ENCODE results near the gene LENG8.

DNA sequence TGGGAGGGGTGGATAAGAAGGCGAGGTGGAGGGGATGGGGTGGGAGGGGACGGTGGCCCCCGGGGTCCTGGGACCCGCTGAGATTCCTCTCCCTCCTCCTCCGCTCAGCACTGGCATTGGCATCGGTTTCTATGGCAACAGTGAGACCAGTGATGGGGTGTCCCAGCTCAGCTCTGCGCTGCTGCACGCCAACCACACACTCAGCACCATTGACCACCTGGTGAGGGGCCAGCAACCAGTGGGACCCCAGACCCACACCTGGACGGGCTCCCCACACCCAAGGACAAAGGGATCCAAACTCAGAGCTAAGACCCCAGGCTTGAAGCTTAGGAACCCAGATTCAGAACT, 27.9 kb upstream of the LENG8 start:
- TF ChIP-seq, protein P1, sequence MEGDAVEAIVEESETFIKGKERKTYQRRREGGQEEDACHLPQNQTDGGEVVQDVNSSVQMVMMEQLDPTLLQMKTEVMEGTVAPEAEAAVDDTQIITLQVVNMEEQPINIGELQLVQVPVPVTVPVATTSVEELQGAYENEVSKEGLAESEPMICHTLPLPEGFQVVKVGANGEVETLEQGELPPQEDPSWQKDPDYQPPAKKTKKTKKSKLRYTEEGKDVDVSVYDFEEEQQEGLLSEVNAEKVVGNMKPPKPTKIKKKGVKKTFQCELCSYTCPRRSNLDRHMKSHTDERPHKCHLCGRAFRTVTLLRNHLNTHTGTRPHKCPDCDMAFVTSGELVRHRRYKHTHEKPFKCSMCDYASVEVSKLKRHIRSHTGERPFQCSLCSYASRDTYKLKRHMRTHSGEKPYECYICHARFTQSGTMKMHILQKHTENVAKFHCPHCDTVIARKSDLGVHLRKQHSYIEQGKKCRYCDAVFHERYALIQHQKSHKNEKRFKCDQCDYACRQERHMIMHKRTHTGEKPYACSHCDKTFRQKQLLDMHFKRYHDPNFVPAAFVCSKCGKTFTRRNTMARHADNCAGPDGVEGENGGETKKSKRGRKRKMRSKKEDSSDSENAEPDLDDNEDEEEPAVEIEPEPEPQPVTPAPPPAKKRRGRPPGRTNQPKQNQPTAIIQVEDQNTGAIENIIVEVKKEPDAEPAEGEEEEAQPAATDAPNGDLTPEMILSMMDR (IDR thresholded peaks at IDR 0.05), result no peak
- TF ChIP-seq EP300 (IDR thresholded peaks at IDR 0.05), result no peak

Data from upper lobe of left lung (tissue), 4 donors.